Retinal pigment epithelial cell (primary cell): ENCODE measurements around the gene PCK2.

Experiments used
- DNase-seq: peaks from one replicate; pipeline ENCODE4 v3.0.0-alpha.2; 2010; ENCODE audit warnings: low read depth
- H3K4me3 ChIP-seq: 2 replicates; pipeline ENCODE4 v1.5.1; 2011; ENCODE audit warnings: mild to moderate bottlenecking, low read length, control low read depth, moderate library complexity
- TF ChIP-seq, protein P1 (sequence below): conservative IDR thresholded peaks from 2 replicates; pipeline ENCODE4 v1.5.1; 2011; ENCODE audit warnings: low read depth, low read length, control low read depth, inconsistent platforms

PCK2 gene

DNA sequence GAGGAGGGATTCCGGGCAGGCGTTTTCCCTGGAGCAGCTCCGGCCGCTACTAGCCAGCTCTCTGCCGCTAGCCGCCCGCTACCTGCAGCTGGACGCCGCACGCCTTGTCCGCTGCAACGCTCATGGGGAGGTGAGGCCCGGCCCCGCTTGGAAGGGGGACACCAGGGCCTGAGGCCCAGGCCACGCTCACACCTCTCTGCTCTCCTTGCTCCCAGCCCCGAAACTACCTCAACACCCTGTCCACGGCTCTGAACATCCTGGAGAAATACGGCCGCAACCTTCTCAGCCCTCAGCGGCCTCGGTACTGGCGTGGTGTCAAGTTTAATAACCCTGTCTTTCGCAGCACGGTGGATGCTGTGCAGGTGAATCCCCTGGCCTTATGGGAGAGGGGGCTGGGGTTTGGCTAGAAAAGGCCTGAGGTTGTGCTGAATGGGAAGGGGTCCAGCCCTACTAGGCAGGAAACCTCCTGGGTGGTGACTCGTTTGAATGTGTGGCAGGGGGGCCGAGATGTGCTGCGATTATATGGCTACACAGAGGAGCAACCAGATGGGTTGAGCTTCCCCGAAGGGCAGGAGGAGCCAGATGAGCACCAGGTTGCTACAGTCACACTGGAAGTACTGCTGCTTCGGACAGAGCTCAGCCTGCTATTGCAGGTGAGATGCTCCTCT, 53.8 kb downstream of the PCK2 start:
- TF ChIP-seq, protein P1, sequence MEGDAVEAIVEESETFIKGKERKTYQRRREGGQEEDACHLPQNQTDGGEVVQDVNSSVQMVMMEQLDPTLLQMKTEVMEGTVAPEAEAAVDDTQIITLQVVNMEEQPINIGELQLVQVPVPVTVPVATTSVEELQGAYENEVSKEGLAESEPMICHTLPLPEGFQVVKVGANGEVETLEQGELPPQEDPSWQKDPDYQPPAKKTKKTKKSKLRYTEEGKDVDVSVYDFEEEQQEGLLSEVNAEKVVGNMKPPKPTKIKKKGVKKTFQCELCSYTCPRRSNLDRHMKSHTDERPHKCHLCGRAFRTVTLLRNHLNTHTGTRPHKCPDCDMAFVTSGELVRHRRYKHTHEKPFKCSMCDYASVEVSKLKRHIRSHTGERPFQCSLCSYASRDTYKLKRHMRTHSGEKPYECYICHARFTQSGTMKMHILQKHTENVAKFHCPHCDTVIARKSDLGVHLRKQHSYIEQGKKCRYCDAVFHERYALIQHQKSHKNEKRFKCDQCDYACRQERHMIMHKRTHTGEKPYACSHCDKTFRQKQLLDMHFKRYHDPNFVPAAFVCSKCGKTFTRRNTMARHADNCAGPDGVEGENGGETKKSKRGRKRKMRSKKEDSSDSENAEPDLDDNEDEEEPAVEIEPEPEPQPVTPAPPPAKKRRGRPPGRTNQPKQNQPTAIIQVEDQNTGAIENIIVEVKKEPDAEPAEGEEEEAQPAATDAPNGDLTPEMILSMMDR, result no peak
- H3K4me3 ChIP-seq, result peak overlapping the region; percentile 95
- no peak for DNase-seq

GRCh38 chr14:24149302-24149969, 55.3 kb downstream of the PCK2 start:
- TF ChIP-seq, protein P1, result no peak
- DNase-seq, result no peak
- H3K4me3 ChIP-seq, result no peak overlapping the region

DNA sequence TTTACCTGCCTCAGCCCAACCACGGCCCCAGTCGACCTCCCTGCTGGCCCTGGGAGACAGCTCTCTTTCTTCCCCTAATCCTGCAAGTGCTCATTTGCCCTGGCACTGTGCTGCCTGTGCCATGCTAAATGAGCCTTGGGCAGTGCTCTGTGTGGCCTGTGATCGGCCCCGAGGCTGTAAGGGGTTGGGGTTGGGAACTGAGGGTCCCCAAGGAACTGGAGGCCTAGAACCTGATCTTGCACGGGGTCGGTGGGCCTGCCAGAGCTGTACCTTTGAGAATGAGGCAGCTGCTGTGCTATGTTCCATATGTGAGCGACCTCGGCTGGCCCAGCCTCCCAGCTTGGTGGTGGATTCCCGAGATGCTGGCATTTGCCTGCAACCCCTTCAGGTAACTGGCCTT, 56.0 kb downstream of the PCK2 start:
- H3K4me3 ChIP-seq, result no peak overlapping the region
- TF ChIP-seq, protein P1, result no peak
- no peak for DNase-seq

GRCh38 chr14:24150567-24150966, 56.5 kb downstream of the PCK2 start:
- TF ChIP-seq, protein P1, result no peak
- no peak overlapping the region for H3K4me3 ChIP-seq
- no peak for DNase-seq

GRCh38 chr14:24150993-24151392, 56.9 kb downstream of the PCK2 start:
- TF ChIP-seq, protein P1, result no peak
- H3K4me3 ChIP-seq, result no peak overlapping the region
- DNase-seq, result no peak

DNA sequence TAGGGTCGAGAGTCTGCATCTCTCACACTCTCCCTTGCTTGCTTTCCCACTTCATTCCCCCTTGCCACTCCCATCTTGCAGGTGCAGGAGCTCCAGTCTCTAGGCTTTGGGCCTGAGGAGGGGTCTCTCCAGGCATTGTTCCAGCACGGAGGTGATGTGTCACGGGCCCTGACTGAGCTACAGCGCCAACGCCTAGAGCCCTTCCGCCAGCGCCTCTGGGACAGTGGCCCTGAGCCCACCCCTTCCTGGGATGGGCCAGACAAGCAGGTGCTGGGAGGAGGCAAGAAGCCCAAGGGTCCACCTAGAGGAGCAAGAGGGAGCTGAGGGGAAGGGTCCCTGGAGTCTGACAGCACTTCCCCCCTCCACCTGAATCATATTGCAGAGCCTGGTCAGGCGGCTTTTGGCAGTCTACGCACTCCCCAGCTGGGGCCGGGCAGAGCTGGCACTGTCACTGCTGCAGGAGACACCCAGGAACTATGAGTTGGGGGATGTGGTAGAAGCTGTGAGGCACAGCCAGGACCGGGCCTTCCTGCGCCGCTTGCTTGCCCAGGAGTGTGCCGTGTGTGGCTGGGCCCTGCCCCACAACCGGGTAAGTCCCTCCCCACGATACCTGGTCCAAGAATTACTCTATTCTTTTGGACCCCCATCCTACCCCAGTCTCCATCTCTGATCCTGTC, 57.4 kb downstream of the PCK2 start:
- no peak overlapping the region for H3K4me3 ChIP-seq
- DNase-seq, result no peak
- TF ChIP-seq, protein P1, result no peak
